GM10248 (cell line): ENCODE measurements around the gene NDE1.
A peak's percentile ranks its signal among the peaks of the same experiment; 100 is the strongest.
"Not testable (repeated sequence)": the region's sequence is repeated elsewhere in the genome, so short reads cannot be mapped to it uniquely, and the experiment has no call there.

Source experiments
- CTCF ChIA-PET: fragments of 300-600 bp; sonication (Branson Sonifier 250); formaldehyde crosslinking; extraction: SDS; loops from one replicate; lab custom pipeline; 2021; ENCODE audit warnings: antibody characterized with exemption; lab: Yijun Ruan, JAX
- POLR2A ChIA-PET: fragments of 350-650 bp; sonication (Branson Sonifier 250); formaldehyde crosslinking; extraction: SDS; loops from one replicate; lab custom pipeline; 2020; ENCODE audit warnings: antibody characterized with exemption; lab: Yijun Ruan, JAX
- DNase-seq: peaks from one replicate; pipeline ENCODE4 v3.0.0; 2012; ENCODE audit errors: extremely low spot score
- TF ChIP-seq, protein P1 (sequence below): IDR thresholded peaks from 2 replicates; pipeline ENCODE4 v1.5.1; 2012; ENCODE audit warnings: mild to moderate bottlenecking, low read depth; ENCODE audit errors: extremely low read depth, missing control alignments, control extremely low read depth

The NDE1 gene

DNA sequence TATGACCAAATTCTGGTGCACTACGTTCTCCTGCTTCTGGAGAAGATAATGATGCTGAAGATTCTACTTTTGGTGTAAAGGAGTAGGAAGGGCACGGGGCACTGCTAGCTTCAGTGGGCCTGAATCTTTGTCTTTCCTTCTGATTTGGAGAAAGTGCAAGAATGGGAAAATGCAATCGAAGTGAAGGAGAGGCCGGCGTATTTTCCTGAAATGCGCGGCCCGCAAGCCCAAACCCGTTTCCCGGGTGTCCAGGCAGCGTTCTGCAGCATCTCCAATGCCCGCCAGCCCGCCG lies 372 bp upstream of the NDE1 start:
- ChIA-PET CTCF (no interaction called here), POLR2A (no interaction called here)
- DNase-seq, result no peak
- TF ChIP-seq, protein P1, sequence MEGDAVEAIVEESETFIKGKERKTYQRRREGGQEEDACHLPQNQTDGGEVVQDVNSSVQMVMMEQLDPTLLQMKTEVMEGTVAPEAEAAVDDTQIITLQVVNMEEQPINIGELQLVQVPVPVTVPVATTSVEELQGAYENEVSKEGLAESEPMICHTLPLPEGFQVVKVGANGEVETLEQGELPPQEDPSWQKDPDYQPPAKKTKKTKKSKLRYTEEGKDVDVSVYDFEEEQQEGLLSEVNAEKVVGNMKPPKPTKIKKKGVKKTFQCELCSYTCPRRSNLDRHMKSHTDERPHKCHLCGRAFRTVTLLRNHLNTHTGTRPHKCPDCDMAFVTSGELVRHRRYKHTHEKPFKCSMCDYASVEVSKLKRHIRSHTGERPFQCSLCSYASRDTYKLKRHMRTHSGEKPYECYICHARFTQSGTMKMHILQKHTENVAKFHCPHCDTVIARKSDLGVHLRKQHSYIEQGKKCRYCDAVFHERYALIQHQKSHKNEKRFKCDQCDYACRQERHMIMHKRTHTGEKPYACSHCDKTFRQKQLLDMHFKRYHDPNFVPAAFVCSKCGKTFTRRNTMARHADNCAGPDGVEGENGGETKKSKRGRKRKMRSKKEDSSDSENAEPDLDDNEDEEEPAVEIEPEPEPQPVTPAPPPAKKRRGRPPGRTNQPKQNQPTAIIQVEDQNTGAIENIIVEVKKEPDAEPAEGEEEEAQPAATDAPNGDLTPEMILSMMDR, result no peak

DNA sequence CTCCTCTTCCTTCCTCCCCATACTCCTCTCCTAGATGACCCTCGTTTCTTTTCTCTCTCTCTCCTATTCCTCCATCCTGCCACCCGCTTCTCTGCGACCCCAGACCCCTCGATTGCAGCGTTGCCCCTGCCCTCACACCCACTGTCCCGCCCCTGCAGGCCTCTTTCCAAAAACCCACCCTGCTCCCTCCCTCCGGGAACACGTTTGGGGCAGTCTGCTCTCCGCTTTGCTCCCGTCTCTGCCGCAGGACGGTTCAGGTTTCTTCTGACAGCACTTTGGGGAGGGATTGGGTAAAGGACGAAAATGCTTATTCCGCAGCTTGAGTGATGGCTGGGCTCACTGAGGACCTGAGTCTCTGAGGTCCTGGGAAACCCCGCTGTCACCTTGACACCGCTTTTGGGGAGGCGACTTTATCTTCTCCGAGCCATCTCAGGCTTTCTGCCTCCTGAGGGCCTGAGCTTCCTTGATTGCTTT lies 690 bp downstream of the NDE1 start:
- CTCF ChIA-PET, result interaction anchor here (1.1 to 1.6 kb wide), 2 partner anchors 11 to 16 kb away, joined by 3 to 5 read pairs; no protein-coding TSS in a partner anchor
- TF ChIP-seq, protein P1, result no peak
- peak; percentile 68 for DNase-seq
- POLR2A ChIA-PET, result no interaction called here

DNA sequence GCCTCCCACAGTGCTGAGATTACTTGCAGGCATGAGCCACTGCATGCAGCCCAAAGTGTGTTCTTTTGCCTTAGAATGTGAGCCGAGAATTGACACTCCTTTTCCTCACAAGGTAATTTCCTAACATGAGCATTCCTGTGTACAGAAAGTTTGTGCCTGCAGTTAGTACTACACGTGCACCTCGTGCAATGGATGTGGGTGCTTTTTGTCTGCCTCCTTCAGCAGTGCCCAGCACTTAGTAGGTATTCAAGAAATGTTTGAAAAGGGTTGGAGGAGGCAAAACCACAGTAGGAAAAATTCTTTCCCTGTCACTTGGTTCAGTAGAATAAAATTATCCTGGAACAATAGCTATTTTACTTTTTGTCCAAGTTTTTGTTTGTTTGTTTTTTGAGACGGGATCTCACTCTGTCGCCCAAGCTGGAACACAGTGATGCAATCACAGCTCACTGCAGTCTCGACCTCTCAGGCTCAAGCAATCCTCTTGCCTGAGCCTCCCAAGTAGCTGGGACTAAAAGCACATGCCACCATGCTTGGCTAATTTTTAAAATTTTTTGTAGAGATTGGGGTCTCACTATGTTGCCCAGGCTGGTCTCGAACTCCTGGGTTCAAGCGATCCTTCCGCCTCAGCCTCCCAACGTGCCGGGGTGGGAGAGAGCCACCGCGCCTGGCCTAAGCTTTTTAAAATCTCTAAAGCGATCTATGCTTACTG lies 2.4 kb downstream of the NDE1 start:
- DNase-seq, result no peak
- POLR2A ChIA-PET, result no interaction called here
- CTCF ChIA-PET, result interaction anchor here (3.0 kb wide), 1 partner anchor 9 kb away, joined by 21 read pairs; the partner anchor contains the start of gene MARF1
- TF ChIP-seq, protein P1, result no peak

DNA sequence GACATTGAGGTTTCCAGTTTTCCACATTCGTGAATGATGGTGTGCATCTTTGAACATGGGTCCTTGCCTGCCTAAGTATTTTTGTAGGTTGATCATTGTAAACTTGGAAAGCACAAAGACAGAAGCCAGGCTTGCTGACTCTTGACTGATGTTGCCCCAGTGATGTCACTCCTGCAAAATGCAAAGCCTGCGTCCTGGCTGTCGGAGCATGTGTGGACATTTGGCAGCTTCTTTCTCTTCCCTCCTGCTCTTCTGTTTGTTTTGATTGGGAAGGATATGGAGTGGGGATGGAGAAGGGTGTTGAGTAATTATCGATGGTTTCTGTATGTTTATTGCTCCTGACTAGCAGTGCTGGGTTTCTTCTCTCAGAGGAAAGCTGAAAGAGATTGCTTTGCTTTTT lies 3.2 kb downstream of the NDE1 start:
- DNase-seq, result no peak
- POLR2A ChIA-PET, result no interaction called here
- TF ChIP-seq, protein P1, result no peak
- CTCF ChIA-PET, result interaction anchor here (3.0 kb wide), 1 partner anchor 10 kb away, joined by 21 read pairs; the partner anchor contains the start of gene MARF1

DNA sequence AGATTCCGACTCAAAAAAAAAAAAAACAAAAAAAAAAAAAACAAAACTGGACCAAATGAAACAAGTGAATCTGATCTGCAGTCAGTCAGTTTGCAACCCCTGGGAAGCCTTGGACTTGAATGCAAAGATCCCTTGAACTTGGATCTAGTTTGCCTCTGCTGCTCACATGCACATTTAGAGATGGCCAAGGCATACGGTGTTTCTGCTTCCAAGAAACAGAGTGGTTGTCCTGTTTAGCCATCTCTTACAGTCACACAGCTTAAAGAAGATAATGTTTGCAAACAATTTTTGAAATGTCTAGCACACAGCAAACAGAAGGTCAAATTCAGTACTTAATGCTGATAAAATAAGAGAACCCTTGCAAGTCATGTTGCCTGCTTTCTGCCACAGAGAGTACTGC lies 4.5 kb downstream of the NDE1 start:
- ChIA-PET CTCF (interaction anchor here (3.0 kb wide), 1 partner anchor 12 kb away, joined by 21 read pairs; the partner anchor contains the start of gene MARF1), POLR2A (interaction anchor here (0.7 kb wide), 1 partner anchor 294 kb away, joined by 5 read pairs; no protein-coding TSS in a partner anchor)
- TF ChIP-seq, protein P1, result no peak
- DNase-seq, result no peak

DNA sequence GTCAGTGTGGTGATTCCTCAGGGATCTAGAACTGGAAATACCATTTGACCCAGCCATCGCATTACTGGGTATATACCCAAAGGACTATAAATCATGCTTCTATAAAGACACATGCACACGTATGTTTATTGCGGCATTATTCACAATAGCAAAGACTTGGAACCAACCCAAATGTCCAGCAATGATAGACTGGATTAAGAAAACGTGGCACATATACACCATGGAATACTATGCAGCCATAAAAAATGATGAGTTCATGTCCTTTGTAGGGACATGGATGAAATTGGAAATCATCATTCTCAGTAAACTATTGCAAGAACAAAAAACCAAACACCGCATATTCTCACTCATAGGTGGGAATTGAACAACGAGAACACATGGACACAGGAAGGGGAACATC lies 5.5 kb downstream of the NDE1 start:
- CTCF ChIA-PET, POLR2A ChIA-PET, DNase-seq: not testable (repeated sequence)

DNA sequence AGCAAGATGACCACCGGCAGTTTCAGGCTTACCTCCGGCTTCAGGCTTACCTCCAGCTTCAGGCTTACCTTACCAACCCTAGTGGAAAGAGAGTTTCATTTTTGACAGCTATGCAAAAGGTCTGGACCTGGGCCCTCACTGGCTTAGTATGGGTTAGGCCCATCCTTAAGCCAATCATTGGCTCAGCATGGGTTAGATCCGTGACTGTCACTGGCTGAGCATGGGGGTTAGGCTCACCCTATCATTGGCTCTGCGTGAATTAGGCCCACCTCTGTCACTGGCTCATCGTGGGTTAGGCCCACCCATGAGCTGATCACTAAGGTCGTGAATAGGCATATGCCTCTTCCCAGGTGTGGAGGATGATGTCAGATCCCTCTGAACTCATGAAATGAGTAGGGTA lies 8.1 kb downstream of the NDE1 start:
- ChIA-PET CTCF (interaction anchor here (1.1 to 2.3 kb wide), 3 partner anchors 13 to 46 kb away, joined by 3 to 9 read pairs (median 4); no protein-coding TSS in a partner anchor), POLR2A (interaction anchor here (1.0 kb wide), 1 partner anchor 17 kb away, joined by 4 read pairs; no protein-coding TSS in a partner anchor)
- TF ChIP-seq, protein P1, result no peak
- no peak for DNase-seq
